Lung (tissue), 12 donors: Measurements from ENCODE around the gene ROR1. TPM values are rescaled to one million over a fixed set of nuclear protein-coding genes. Genes with fewer than 3 reads are reported as not detected.

Experiments
- ATAC-seq: fragments of 200-7000 bp; cut with Tn5 transposase; one replicate; pipeline ENCODE4 v1.9.1; 2020; ENCODE audit warnings: moderate number of reproducible peaks; ENCODE audit not compliant: insufficient read depth, low FRiP score
- DNase-seq, 3 donors: peaks; one replicate each; pipeline ENCODE4 v3.0.0-alpha.2; 2013 to 2017
- H3K27ac ChIP-seq, 2 donors: one replicate each; pipeline ENCODE4 v1.5.1; 2013; ENCODE audit warnings: mild to moderate bottlenecking in 2 of 2, moderate library complexity in 2 of 2, control low read depth in 1 of 2, inconsistent platforms in 1 of 2, low read depth in 1 of 2, low read length in 1 of 2
- H3K27me3 ChIP-seq, 3 donors: one replicate each; pipeline ENCODE4 v1.5.1; 2013; ENCODE audit warnings: low read length in 2 of 3; ENCODE audit not compliant: control insufficient read depth in 3 of 3, insufficient read depth in 3 of 3
- H3K36me3 ChIP-seq, 4 donors: one replicate each; pipeline ENCODE4 v1.5.1; 2013; ENCODE audit warnings: low read length in 4 of 4, mild to moderate bottlenecking in 1 of 4, moderate library complexity in 1 of 4; ENCODE audit not compliant: control insufficient read depth in 4 of 4, insufficient read depth in 4 of 4
- H3K4me1 ChIP-seq, 5 donors: one replicate each; pipeline ENCODE4 v1.5.1; 2013; ENCODE audit warnings: low read length in 5 of 5, mild to moderate bottlenecking in 2 of 5, moderate library complexity in 1 of 5; ENCODE audit not compliant: control insufficient read depth in 5 of 5, insufficient read depth in 5 of 5
- H3K4me3 ChIP-seq: one replicate; pipeline ENCODE4 v1.5.1; 2013; ENCODE audit warnings: mild to moderate bottlenecking, control low read depth, moderate library complexity
- H3K9ac ChIP-seq, 2 donors: one replicate each; pipeline ENCODE4 v1.5.1; 2013; ENCODE audit warnings: low read length in 2 of 2, control low read depth in 1 of 2; ENCODE audit not compliant: insufficient read depth in 1 of 2
- H3K9me3 ChIP-seq, 4 donors: one replicate each; pipeline ENCODE4 v1.5.1; 2013; ENCODE audit warnings: low read length in 3 of 4, mild to moderate bottlenecking in 1 of 4, moderate library complexity in 1 of 4; ENCODE audit not compliant: control insufficient read depth in 4 of 4, insufficient read depth in 3 of 4
- CTCF ChIP-seq: IDR thresholded peaks from 2 replicates; pipeline ENCODE4 v1.5.1; 2012; ENCODE audit warnings: mild to moderate bottlenecking; ENCODE audit errors: control extremely low read depth, extremely low read depth
- WGBS, 2 donors: extraction: QIAGEN DNeasy Blood & Tissue Kit; methylation state at CpG; one replicate each; pipeline ENCODE4 v1.1.7; 2013; 5-methylcytosine and 5-hydroxymethylcytosine counted together
- polyA plus RNA-seq, 2 donors: library from polyadenylated mRNA; stranded (reverse); fragments of 200-250 nt; gene quantifications; one replicate each; pipeline ENCODE4 v1.2.1, GENCODE V29; 2013
- total RNA-seq, 2 donors: library from RNA; depleted of rRNA in 1 of 2; stranded (reverse); fragments of >200 nt in 1 of 2; gene quantifications; one replicate each; pipeline ENCODE4 v1.2.1, GENCODE V29; 2014 to 2021
- donor health status: control.
- donor health status: control.
- donor health status: Bipolar disorder and iron deficiency.
- donor health status: healthy.
- donor health status: DM: yes; HTN: yes; CAD: no.

ROR1 gene
- total and polyA plus RNA-seq, 4 donors, result 2.9 to 47.0 (median 14.0) TPM

- H3K4me1 ChIP-seq, result peaks cover 0 to 16% (median 2%) of the 10 kb centered on the region in 5 donors
- peaks cover 0 to 15% (median 4%) of the 10 kb centered on the region in 4 donors for H3K9me3 ChIP-seq
- TF ChIP-seq CTCF, result no peak
- H3K27ac ChIP-seq, result no peak overlapping the region
- WGBS, 2 donors, result 76 to 78% methylated on average over 8 of the region's 8 CpGs
- H3K4me3 ChIP-seq, result no peak overlapping the region
- no peak for DNase-seq
- H3K27me3 ChIP-seq, result no peaks in the 10 kb centered on the region
- peaks cover 0 to 6% (median 0%) of the 10 kb centered on the region in 4 donors for H3K36me3 ChIP-seq
- no peak for ATAC-seq
- no peak overlapping the region for H3K9ac ChIP-seq
Observed at GRCh38 chr1:63955370-63956145, 181.7 kb downstream of the ROR1 start.

GRCh38 chr1:63958556-63958955, 184.7 kb downstream of the ROR1 start:
- no peak for ATAC-seq
- Histone ChIP-seq H3K9ac (no peak overlapping the region), H3K4me3 (no peak overlapping the region), H3K4me1 (peaks cover 0 to 13% (median 0%) of the 10 kb centered on the region in 5 donors), H3K9me3 (peaks cover 0 to 13% (median 4%) of the 10 kb centered on the region in 4 donors), H3K27me3 (no peaks in the 10 kb centered on the region), H3K27ac (no peak overlapping the region), H3K36me3 (peaks cover 0 to 10% (median 1%) of the 10 kb centered on the region in 4 donors)
- TF ChIP-seq CTCF, result no peak
- 92% methylated on average over 2 of the region's 2 CpGs for WGBS, 2 donors
- no peak for DNase-seq

- no peak for DNase-seq
- no peak for TF ChIP-seq CTCF
- WGBS, 2 donors, result 81 to 83% methylated on average over 5 of the region's 5 CpGs
Observed at GRCh38 chr1:63960326-63960725, 186.5 kb downstream of the ROR1 start.

More at GRCh38 chr1:63960326-63960725, 186.5 kb downstream of the ROR1 start:
- no peak overlapping the region for H3K27ac ChIP-seq
- no peak for ATAC-seq
- H3K4me3 ChIP-seq, result no peak overlapping the region
- H3K9ac ChIP-seq, result no peak overlapping the region
- peaks cover 0 to 4% (median under 1%) of the 10 kb centered on the region in 4 donors for H3K9me3 ChIP-seq
- peaks cover 0 to 10% (median 1%) of the 10 kb centered on the region in 4 donors for H3K36me3 ChIP-seq
- H3K4me1 ChIP-seq, result peaks cover 0 to 13% (median 0%) of the 10 kb centered on the region in 5 donors
- no peaks in the 10 kb centered on the region for H3K27me3 ChIP-seq
